Measurements from ENCODE around the gene TCAP. TPM values are rescaled to one million over a fixed set of nuclear protein-coding genes. Genes with fewer than 3 reads are reported as not detected.

TCAP gene
- polyA plus RNA-seq, 1 of the 3 experiments (the other 2 are of a cell fraction) = 0.43 TPM

DNA sequence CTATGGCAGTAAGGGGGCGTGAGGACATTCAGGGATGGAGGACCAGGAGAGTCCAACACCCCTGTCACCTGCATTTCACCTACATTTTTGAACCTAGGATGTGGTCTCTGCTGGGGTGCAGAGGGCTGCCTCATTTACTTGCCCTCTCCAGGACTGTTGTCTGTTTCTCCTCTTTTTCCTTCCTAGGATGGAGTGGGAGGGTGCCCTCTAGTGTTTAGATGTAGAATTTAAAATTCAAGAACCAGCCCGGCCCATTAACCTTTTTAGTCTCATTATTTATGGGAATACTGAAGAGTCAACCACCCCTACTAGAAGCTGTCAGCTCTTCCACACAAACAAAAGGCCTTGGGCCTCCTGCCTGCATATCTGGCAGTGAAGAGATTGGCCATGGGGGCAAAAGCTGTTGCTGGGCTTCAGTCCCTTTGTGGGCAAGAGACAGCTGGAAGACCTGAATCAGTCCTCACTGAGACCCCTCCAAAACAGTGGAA, 30.7 kb upstream of the TCAP start:
- peak; percentile 74 for DNase-seq
- Histone ChIP-seq H4K20me1 (ENCODE audit: insufficient read depth) (no peaks in the 10 kb centered on the region), H3K9ac (no peak overlapping the region), H3K4me2 (no peak overlapping the region), H3F3A (replicated peaks; ENCODE audit: insufficient read depth) (no peaks in the 10 kb centered on the region), H3K27me3 (ENCODE audit: insufficient read depth) (peaks cover 14% of the 10 kb centered on the region; the same call in 1 of the 2 replicates), H3K27ac (ENCODE audit: low read depth in 2 of 2, low read length in 1 of 2) (no peak overlapping the region), H3K36me3 (replicated peaks in 1 of 2; ENCODE audit: control insufficient read depth in 1 of 2, insufficient read depth in 2 of 2, low read length in 1 of 2) (no peaks in the 10 kb centered on the region), H3K79me2 (ENCODE audit: insufficient read depth) (peaks cover 24% of the 10 kb centered on the region), H2AFZ (ENCODE audit: low read depth) (no peak overlapping the region), H3K9me2 (no peaks in the 10 kb centered on the region), H3K9me3 (no peaks in the 10 kb centered on the region), H3K4me3 (ENCODE audit: low read depth in 2 of 2, low read length in 1 of 2) (no peak overlapping the region; a peak in 1 of 4 replicates), H3K4me1 (ENCODE audit: control insufficient read depth in 1 of 2, insufficient read depth in 2 of 2, low read depth in 1 of 2, low read length in 1 of 2) (peaks cover 0 to 18% of the 10 kb centered on the region in 2 experiments; a peak in 2 of 4 replicates)
- POLR2A ChIA-PET = no interaction called here
- WGBS (ENCODE audit: low lambda C conversion rate) = 40% methylated on average over 2 of the region's 2 CpGs
- TF ChIP-seq RAD21 (IDR thresholded peaks at IDR 0.05; ENCODE audit: low read length) (peak; percentile 35), TAF1 (IDR thresholded peaks at IDR 0.05; ENCODE audit: borderline replicate concordance, low read depth, low read length) (no peak), SMC3 (IDR thresholded peaks at IDR 0.05; ENCODE audit: low read depth, low read length) (peak; percentile 24; the same call in 1 of the 2 replicates)
- TF ChIP-seq, protein P1, sequence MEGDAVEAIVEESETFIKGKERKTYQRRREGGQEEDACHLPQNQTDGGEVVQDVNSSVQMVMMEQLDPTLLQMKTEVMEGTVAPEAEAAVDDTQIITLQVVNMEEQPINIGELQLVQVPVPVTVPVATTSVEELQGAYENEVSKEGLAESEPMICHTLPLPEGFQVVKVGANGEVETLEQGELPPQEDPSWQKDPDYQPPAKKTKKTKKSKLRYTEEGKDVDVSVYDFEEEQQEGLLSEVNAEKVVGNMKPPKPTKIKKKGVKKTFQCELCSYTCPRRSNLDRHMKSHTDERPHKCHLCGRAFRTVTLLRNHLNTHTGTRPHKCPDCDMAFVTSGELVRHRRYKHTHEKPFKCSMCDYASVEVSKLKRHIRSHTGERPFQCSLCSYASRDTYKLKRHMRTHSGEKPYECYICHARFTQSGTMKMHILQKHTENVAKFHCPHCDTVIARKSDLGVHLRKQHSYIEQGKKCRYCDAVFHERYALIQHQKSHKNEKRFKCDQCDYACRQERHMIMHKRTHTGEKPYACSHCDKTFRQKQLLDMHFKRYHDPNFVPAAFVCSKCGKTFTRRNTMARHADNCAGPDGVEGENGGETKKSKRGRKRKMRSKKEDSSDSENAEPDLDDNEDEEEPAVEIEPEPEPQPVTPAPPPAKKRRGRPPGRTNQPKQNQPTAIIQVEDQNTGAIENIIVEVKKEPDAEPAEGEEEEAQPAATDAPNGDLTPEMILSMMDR (IDR thresholded peaks at IDR 0.05) = peak; percentile 79
- TF ChIP-seq, protein P2, sequence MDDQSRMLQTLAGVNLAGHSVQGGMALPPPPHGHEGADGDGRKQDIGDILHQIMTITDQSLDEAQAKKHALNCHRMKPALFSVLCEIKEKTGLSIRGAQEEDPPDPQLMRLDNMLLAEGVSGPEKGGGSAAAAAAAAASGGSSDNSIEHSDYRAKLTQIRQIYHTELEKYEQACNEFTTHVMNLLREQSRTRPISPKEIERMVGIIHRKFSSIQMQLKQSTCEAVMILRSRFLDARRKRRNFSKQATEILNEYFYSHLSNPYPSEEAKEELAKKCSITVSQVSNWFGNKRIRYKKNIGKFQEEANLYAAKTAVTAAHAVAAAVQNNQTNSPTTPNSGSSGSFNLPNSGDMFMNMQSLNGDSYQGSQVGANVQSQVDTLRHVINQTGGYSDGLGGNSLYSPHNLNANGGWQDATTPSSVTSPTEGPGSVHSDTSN (IDR thresholded peaks at IDR 0.05) = no peak
- CTCF ChIA-PET = interaction anchor here (0.6 to 17.4 kb wide), 25 partner anchors 11 to 129 kb away, joined by 3 to 332 read pairs (median 5); partner anchors contain the start of genes ERBB2, PNMT and PPP1R1B

DNA sequence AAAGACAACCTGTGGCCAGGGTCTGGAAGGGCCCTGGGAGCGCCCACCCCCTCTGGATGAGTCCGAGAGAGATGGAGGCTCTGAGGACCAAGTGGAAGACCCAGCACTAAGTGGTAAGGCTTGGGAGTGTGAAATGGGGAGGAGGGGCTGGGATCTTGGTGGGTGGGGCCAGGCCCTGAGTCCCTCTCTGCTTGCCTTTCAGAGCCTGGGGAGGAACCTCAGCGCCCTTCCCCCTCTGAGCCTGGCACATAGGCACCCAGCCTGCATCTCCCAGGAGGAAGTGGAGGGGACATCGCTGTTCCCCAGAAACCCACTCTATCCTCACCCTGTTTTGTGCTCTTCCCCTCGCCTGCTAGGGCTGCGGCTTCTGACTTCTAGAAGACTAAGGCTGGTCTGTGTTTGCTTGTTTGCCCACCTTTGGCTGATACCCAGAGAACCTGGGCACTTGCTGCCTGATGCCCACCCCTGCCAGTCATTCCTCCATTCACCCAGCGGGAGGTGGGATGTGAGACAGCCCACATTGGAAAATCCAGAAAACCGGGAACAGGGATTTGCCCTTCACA, 29.5 kb upstream of the TCAP start:
- H2AFZ ChIP-seq (ENCODE audit: low read depth) = no peak overlapping the region
- peaks cover 36% of the 10 kb centered on the region for H3K79me2 ChIP-seq (ENCODE audit: insufficient read depth)
- H4K20me1 ChIP-seq (ENCODE audit: insufficient read depth) = no peaks in the 10 kb centered on the region
- H3K9me2 ChIP-seq = no peaks in the 10 kb centered on the region
- H3F3A ChIP-seq (replicated peaks; ENCODE audit: insufficient read depth) = no peaks in the 10 kb centered on the region
- peak overlapping the region; percentile 83; the same call in 1 of the 2 replicates for H3K4me2 ChIP-seq
- H3K9ac ChIP-seq = no peak overlapping the region
- 88% methylated on average over 6 of the region's 8 CpGs for WGBS (ENCODE audit: low lambda C conversion rate)
- POLR2A ChIA-PET = no interaction called here
- 0 out of 2 replicates have a peak, but pooled peaks cover 1% of the 10 kb centered on the region for H3K27me3 ChIP-seq (ENCODE audit: insufficient read depth)
- CTCF ChIA-PET = interaction anchor here (1.0 to 17.4 kb wide), 16 partner anchors 9 to 316 kb away, joined by 3 to 332 read pairs (median 8); partner anchors contain the start of genes PNMT and PPP1R1B
- no peaks in the 10 kb centered on the region for H3K9me3 ChIP-seq
- no peak for DNase-seq
- H3K27ac ChIP-seq (ENCODE audit: low read depth in 2 of 2, low read length in 1 of 2) = no peak overlapping the region
- H3K36me3 ChIP-seq (replicated peaks in 1 of 2; ENCODE audit: control insufficient read depth in 1 of 2, insufficient read depth in 2 of 2, low read length in 1 of 2) = no peaks in the 10 kb centered on the region
- H3K4me1 ChIP-seq (ENCODE audit: control insufficient read depth in 1 of 2, insufficient read depth in 2 of 2, low read depth in 1 of 2, low read length in 1 of 2) = peaks cover 0 to 21% of the 10 kb centered on the region in 2 experiments; a peak in 2 of 4 replicates
- no peak overlapping the region for H3K4me3 ChIP-seq (ENCODE audit: low read depth in 2 of 2, low read length in 1 of 2)
- TF ChIP-seq SMC3 (IDR thresholded peaks at IDR 0.05; ENCODE audit: low read depth, low read length) (no peak), EP300 (IDR thresholded peaks at IDR 0.05; ENCODE audit: borderline replicate concordance in 1 of 2, low read depth in 1 of 2, low read length in 1 of 2) (no peak), RCOR1 (IDR thresholded peaks at IDR 0.05; ENCODE audit: low read length) (no peak), TCF12 (IDR thresholded peaks at IDR 0.05) (no peak), TAF1 (IDR thresholded peaks at IDR 0.05; ENCODE audit: borderline replicate concordance, low read depth, low read length) (no peak), NRF1 (IDR thresholded peaks at IDR 0.05; ENCODE audit: low read depth, low read length) (no peak), ELF1 (IDR thresholded peaks at IDR 0.05) (no peak), FOSL2 (IDR thresholded peaks at IDR 0.05; ENCODE audit: borderline replicate concordance, low read depth) (no peak), MEF2A (IDR thresholded peaks at IDR 0.05; ENCODE audit: borderline replicate concordance, low read depth) (no peak), YY1 (IDR thresholded peaks at IDR 0.05; ENCODE audit: low read depth) (no peak)
- TF ChIP-seq, protein P1 (IDR thresholded peaks at IDR 0.05) = no peak
- TF ChIP-seq, protein P3, sequence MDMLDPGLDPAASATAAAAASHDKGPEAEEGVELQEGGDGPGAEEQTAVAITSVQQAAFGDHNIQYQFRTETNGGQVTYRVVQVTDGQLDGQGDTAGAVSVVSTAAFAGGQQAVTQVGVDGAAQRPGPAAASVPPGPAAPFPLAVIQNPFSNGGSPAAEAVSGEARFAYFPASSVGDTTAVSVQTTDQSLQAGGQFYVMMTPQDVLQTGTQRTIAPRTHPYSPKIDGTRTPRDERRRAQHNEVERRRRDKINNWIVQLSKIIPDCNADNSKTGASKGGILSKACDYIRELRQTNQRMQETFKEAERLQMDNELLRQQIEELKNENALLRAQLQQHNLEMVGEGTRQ (IDR thresholded peaks at IDR 0.05; ENCODE audit: borderline replicate concordance, low read depth, low read length) = no peak
- TF ChIP-seq, protein P4, sequence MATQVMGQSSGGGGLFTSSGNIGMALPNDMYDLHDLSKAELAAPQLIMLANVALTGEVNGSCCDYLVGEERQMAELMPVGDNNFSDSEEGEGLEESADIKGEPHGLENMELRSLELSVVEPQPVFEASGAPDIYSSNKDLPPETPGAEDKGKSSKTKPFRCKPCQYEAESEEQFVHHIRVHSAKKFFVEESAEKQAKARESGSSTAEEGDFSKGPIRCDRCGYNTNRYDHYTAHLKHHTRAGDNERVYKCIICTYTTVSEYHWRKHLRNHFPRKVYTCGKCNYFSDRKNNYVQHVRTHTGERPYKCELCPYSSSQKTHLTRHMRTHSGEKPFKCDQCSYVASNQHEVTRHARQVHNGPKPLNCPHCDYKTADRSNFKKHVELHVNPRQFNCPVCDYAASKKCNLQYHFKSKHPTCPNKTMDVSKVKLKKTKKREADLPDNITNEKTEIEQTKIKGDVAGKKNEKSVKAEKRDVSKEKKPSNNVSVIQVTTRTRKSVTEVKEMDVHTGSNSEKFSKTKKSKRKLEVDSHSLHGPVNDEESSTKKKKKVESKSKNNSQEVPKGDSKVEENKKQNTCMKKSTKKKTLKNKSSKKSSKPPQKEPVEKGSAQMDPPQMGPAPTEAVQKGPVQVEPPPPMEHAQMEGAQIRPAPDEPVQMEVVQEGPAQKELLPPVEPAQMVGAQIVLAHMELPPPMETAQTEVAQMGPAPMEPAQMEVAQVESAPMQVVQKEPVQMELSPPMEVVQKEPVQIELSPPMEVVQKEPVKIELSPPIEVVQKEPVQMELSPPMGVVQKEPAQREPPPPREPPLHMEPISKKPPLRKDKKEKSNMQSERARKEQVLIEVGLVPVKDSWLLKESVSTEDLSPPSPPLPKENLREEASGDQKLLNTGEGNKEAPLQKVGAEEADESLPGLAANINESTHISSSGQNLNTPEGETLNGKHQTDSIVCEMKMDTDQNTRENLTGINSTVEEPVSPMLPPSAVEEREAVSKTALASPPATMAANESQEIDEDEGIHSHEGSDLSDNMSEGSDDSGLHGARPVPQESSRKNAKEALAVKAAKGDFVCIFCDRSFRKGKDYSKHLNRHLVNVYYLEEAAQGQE (IDR thresholded peaks at IDR 0.05; ENCODE audit: low read depth, low read length) = no peak

Measured in SK-N-SH (cell line).